ENCODE data around the gene SPATA2L. TPM values are rescaled to one million over a fixed set of nuclear protein-coding genes. Genes with fewer than 3 reads are reported as not detected.

The SPATA2L gene
- total RNA-seq, 5 donors from 2014 or later (not counting 1 experiment from before 2014, with no cell fraction given) = 14.4 to 24.9 (median 15.9) TPM

DNA sequence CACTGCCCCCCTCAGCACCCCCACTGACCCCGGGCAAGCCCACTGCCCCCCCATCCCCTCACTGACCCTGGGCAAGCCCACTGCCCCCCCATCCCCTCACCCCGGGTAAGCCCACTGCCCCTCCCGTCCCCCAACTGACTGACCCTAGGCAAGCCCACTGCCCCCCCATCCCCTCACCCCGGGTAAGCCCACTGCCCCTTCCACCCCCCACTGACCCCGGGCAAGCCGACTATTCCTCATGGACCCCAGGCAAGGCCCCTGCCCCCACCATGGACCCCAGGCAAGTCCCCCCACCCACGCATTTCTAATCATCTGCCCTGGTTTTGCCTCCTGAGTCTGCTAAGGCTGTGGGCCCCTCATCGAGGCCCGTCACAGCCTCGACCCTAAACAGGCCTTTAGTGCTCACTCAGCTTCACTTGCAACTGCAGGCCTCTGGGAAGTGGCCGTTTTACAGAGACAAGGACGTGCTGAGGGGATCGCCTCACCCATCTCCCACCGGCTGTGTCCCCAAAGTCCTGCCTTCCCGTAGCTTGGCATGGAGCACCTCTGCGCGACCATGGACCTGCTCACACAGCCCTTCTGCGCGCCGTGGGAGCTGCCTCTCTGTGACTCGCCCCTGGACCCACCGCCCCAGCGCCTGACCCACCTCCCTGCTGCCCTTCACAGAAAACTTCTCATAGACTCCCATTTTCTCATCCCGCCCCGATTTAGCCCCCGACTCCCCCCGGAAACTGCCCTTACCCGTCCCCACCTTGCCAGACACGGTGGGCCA, 15.6 kb upstream of the SPATA2L start:
- peaks cover 11 to 19% (median 16%) of the 10 kb centered on the region in 3 donors for H3K4me1 Mint-ChIP-seq
- H3K27ac Mint-ChIP-seq = no peak overlapping the region
- no peak for DNase-seq
- no peak overlapping the region for H3K4me3 Mint-ChIP-seq
- H3K27me3 Mint-ChIP-seq = no peaks in the 10 kb centered on the region
- Histone ChIP-seq H3K9me3 (no peaks in the 10 kb centered on the region), H3K27ac (ENCODE audit: low read length) (no peak overlapping the region), H3K4me3 (ENCODE audit: control insufficient read depth in 1 of 2, extremely low read depth in 1 of 2, low read length in 1 of 2) (no peak overlapping the region), H3K27me3 (replicated peaks in 1 of 2; ENCODE audit: control insufficient read depth in 2 of 2, extremely low read depth in 1 of 2, insufficient read depth in 2 of 2, low read length in 1 of 2) (peaks cover 0 to 7% of the 10 kb centered on the region in 2 experiments), H3K4me1 (ENCODE audit: control insufficient read depth in 1 of 2, extremely low read depth in 1 of 2, insufficient read depth in 2 of 2, low read length in 2 of 2) (peaks cover 2 to 17% of the 10 kb centered on the region in 2 experiments), H3K36me3 (ENCODE audit: control insufficient read depth in 2 of 2, extremely low read depth in 1 of 2, insufficient read depth in 1 of 2, low read length in 1 of 2) (no peaks in the 10 kb centered on the region)
- H3K36me3 Mint-ChIP-seq = no peaks in the 10 kb centered on the region
- POLR2A ChIA-PET = interaction anchor here (0.5 to 0.6 kb wide), 2 partner anchors 38 to 45 kb away, joined by 3 to 5 read pairs; no protein-coding TSS in a partner anchor
- ATAC-seq (replicated peaks in 1 of 4) = no peak
- no peaks in the 10 kb centered on the region for H3K9me3 Mint-ChIP-seq
- CTCF ChIA-PET = no interaction called here
- 94% methylated on average over 17 of the region's 29 CpGs for WGBS (ENCODE audit: insufficient coverage)

DNA sequence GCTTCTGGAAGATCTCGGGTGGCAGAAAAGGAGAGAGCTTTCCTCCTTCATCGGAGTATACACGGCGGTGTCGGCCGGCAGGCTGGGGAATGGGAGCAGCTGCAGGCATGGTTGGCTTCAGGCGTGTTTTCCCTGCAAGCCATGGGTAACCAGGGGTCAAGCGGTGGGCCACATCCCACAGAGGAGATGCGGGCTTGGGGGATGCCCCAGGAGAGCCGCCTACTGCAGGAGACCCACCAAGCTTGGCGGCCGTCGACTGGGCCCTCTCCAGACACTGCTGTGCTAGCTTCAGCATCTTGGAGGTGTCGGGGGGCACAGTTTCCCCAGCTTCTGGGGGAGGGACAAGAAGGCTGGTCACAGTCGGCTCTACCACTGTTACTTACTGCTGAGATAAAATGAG, 15.0 kb upstream of the SPATA2L start:
- POLR2A ChIA-PET = interaction anchor here (0.5 to 0.6 kb wide), 3 partner anchors 38 to 69 kb away, joined by 3 to 6 read pairs (median 5); no protein-coding TSS in a partner anchor
- Histone ChIP-seq H3K4me1 (ENCODE audit: control insufficient read depth in 1 of 2, extremely low read depth in 1 of 2, insufficient read depth in 2 of 2, low read length in 2 of 2) (peaks cover 2 to 24% of the 10 kb centered on the region in 2 experiments), H3K27ac (ENCODE audit: low read length) (no peak overlapping the region), H3K9me3 (no peaks in the 10 kb centered on the region), H3K36me3 (ENCODE audit: control insufficient read depth in 2 of 2, extremely low read depth in 1 of 2, insufficient read depth in 1 of 2, low read length in 1 of 2) (no peaks in the 10 kb centered on the region), H3K4me3 (ENCODE audit: control insufficient read depth in 1 of 2, extremely low read depth in 1 of 2, low read length in 1 of 2) (no peak overlapping the region), H3K27me3 (replicated peaks in 1 of 2; ENCODE audit: control insufficient read depth in 2 of 2, extremely low read depth in 1 of 2, insufficient read depth in 2 of 2, low read length in 1 of 2) (peaks cover 0 to 9% of the 10 kb centered on the region in 2 experiments)
- CTCF ChIA-PET = interaction anchor here (0.5 to 0.6 kb wide), 2 partner anchors 20 to 32 kb away, joined by 3 to 4 read pairs; no protein-coding TSS in a partner anchor
- Mint-ChIP-seq H3K27ac (no peak overlapping the region), H3K27me3 (no peaks in the 10 kb centered on the region), H3K36me3 (no peaks in the 10 kb centered on the region), H3K9me3 (no peaks in the 10 kb centered on the region), H3K4me3 (no peak overlapping the region), H3K4me1 (peaks cover 11 to 19% (median 16%) of the 10 kb centered on the region in 3 donors)
- ATAC-seq (replicated peaks in 1 of 4) (no peak), DNase-seq (no peak)
- WGBS (ENCODE audit: insufficient coverage) = 98% methylated on average over 12 of the region's 15 CpGs

DNA sequence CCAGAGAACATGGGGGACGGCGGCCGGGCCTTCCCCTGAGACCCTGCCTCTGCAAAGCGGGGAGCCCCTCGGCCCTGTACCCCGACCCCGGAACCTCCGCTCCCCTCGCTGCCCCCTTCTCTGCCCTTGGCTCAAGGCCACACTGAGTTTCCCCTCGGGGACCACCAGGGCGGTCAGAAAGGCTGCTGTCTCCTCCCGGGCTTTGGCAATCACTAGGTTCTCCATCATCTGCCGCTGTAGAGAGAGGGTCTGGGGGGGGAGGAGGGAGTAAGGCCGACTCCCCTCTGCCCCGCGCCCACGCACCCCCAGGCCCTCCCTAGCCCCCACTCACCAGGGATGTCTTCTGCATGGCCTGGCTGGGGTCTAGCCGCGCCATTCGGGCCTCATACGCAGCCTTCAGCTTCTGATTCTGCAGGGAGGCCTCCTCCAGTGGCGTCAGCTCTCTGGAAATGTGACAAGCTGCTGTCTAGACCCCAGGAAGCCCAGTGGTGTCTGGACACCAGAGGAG, 10.8 kb upstream of the SPATA2L start:
- H3K4me3 ChIP-seq (ENCODE audit: control insufficient read depth in 1 of 2, extremely low read depth in 1 of 2, low read length in 1 of 2) = peak overlapping the region; percentile 48 to 55
- Mint-ChIP-seq H3K27ac (no peak overlapping the region), H3K4me3 (peak overlapping the region; percentile 49 to 64 (median 53)), H3K27me3 (no peaks in the 10 kb centered on the region), H3K36me3 (no peaks in the 10 kb centered on the region), H3K4me1 (peaks cover 0 to 7% (median 3%) of the 10 kb centered on the region in 3 donors), H3K9me3 (no peaks in the 10 kb centered on the region)
- H3K4me1 ChIP-seq (ENCODE audit: control insufficient read depth in 1 of 2, extremely low read depth in 1 of 2, insufficient read depth in 2 of 2, low read length in 2 of 2) = peaks cover 0 to 20% of the 10 kb centered on the region in 2 experiments
- H3K27ac ChIP-seq (ENCODE audit: low read length) = no peak overlapping the region
- H3K36me3 ChIP-seq (ENCODE audit: control insufficient read depth in 2 of 2, extremely low read depth in 1 of 2, insufficient read depth in 1 of 2, low read length in 1 of 2) = no peaks in the 10 kb centered on the region
- ChIA-PET POLR2A (no interaction called here), CTCF (interaction anchor here in 1 of 2 donors (0.5 to 1.0 kb wide), 2 partner anchors 12 to 134 kb away, joined by 3 to 4 read pairs; no protein-coding TSS in a partner anchor)
- no peak for ATAC-seq (replicated peaks in 1 of 4)
- WGBS (ENCODE audit: insufficient coverage) = 30% methylated on average over 12 of the region's 22 CpGs
- no peaks in the 10 kb centered on the region for H3K9me3 ChIP-seq
- DNase-seq = no peak
- H3K27me3 ChIP-seq (replicated peaks in 1 of 2; ENCODE audit: control insufficient read depth in 2 of 2, extremely low read depth in 1 of 2, insufficient read depth in 2 of 2, low read length in 1 of 2) = peaks cover 0 to 9% of the 10 kb centered on the region in 2 experiments

DNA sequence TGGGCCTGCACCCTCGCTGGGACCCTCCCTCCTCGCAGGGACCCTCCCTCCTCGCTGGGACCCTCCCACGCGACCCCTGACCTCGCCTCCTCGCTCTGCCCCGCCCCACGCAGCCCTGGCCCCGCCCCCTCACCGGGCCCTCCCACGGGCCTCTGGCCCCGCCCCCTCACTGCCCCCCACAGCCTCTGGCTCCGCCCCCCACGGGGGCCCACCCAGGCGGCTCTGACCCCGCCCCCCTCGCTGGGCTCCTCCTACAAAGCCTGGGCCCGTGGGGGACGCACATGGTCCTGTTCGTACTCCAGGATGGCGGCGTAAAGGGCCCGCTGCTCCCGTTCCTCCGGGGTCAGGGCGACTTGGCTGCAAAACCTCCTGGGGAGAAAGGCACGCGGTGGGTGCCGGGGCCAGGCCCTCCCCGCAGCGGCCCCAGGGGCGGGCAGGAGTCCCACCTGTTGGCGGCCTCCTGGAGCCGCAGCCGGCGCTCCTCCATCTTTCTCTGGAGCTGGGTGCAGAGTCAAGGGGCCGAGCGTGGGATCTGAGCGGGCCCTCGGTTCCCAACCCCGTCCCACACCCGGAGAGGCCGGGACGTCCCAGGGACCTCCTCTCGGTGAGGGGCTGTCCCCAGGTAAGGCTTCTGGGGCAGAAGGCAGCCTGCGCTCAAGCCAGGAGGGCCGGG, 10.2 kb upstream of the SPATA2L start:
- DNase-seq = peak in 34 of 35 experiments; percentile 23 to 81 (median 57)
- Histone ChIP-seq H3K27me3 (replicated peaks in 1 of 2; ENCODE audit: control insufficient read depth in 2 of 2, extremely low read depth in 1 of 2, insufficient read depth in 2 of 2, low read length in 1 of 2) (peaks cover 0 to 9% of the 10 kb centered on the region in 2 experiments), H3K36me3 (ENCODE audit: control insufficient read depth in 2 of 2, extremely low read depth in 1 of 2, insufficient read depth in 1 of 2, low read length in 1 of 2) (no peaks in the 10 kb centered on the region), H3K4me1 (ENCODE audit: control insufficient read depth in 1 of 2, extremely low read depth in 1 of 2, insufficient read depth in 2 of 2, low read length in 2 of 2) (peaks cover 0 to 20% of the 10 kb centered on the region in 2 experiments), H3K27ac (ENCODE audit: low read length) (no peak overlapping the region), H3K9me3 (no peaks in the 10 kb centered on the region), H3K4me3 (ENCODE audit: control insufficient read depth in 1 of 2, extremely low read depth in 1 of 2, low read length in 1 of 2) (peak overlapping the region; percentile 48 to 55)
- ATAC-seq (replicated peaks in 1 of 4) = peak; percentile 83 to 89 (median 89)
- ChIA-PET POLR2A (no interaction called here), CTCF (interaction anchor here (0.5 to 1.1 kb wide), 2 partner anchors 81 to 133 kb away, joined by 3 to 4 read pairs; no protein-coding TSS in a partner anchor)
- under 1% methylated on average over 30 of the region's 48 CpGs for WGBS (ENCODE audit: insufficient coverage)
- Mint-ChIP-seq H3K36me3 (no peaks in the 10 kb centered on the region), H3K9me3 (no peaks in the 10 kb centered on the region), H3K27me3 (no peaks in the 10 kb centered on the region), H3K4me1 (peaks cover 0 to 7% (median 3%) of the 10 kb centered on the region in 3 donors), H3K4me3 (peak overlapping the region; percentile 53 to 64 (median 61)), H3K27ac (no peak overlapping the region)

DNA sequence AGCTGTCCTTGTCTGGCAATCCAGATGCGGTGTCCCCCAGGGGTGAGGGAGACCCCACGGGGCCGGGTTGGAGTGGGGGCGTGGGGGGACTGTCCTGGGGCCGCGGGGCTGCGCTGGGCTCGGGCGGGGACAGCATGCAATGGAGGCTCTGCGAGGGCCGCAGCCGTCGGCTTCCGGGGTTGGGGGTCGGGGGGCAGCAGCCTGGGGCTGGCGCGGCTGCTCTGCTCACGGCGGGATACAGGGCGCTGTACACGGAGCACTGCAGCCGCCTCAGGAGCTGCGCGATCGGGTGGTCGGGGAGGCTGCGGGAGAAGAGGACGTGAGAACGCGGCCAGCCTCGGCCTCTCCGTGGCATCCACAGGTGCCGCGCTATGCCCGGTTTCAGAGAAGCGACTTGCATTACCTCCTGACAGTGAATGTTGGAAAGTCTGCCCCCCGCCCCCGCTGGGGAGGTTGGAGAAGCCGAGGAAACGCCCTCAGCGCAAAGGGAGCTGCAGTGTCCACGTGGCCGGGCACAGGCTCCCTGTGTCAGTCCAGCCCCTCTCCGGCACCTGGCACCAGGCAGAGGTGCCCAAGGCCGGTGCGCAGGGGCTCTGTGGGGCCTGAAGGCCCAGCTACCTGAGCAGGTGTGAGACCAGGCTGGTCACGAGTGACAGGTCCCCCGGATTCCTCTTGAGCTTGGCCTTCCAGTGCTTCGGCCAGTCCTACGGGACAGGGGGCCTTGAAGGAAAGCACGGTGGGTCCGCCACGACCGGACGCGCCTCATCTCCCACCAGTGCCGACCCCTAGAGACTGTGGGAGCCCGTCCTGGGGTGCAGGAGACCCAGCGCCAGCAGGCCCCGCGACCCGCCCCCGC, 9.4 kb upstream of the SPATA2L start:
- no peaks in the 10 kb centered on the region for H3K36me3 Mint-ChIP-seq
- Histone ChIP-seq H3K36me3 (ENCODE audit: control insufficient read depth in 2 of 2, extremely low read depth in 1 of 2, insufficient read depth in 1 of 2, low read length in 1 of 2) (no peaks in the 10 kb centered on the region), H3K9me3 (no peaks in the 10 kb centered on the region), H3K27me3 (replicated peaks in 1 of 2; ENCODE audit: control insufficient read depth in 2 of 2, extremely low read depth in 1 of 2, insufficient read depth in 2 of 2, low read length in 1 of 2) (peaks cover 0 to 9% of the 10 kb centered on the region in 2 experiments), H3K4me3 (ENCODE audit: control insufficient read depth in 1 of 2, extremely low read depth in 1 of 2, low read length in 1 of 2) (no peak overlapping the region), H3K27ac (ENCODE audit: low read length) (no peak overlapping the region), H3K4me1 (ENCODE audit: control insufficient read depth in 1 of 2, extremely low read depth in 1 of 2, insufficient read depth in 2 of 2, low read length in 2 of 2) (peaks cover 0 to 25% of the 10 kb centered on the region in 2 experiments)
- DNase-seq = no peak
- ATAC-seq (replicated peaks in 1 of 4) = peak in 2 of 4 experiments; percentile 3 to 11
- no peak overlapping the region for H3K4me3 Mint-ChIP-seq
- POLR2A ChIA-PET = no interaction called here
- peaks cover 3 to 10% (median 9%) of the 10 kb centered on the region in 3 donors for H3K4me1 Mint-ChIP-seq
- no peaks in the 10 kb centered on the region for H3K27me3 Mint-ChIP-seq
- H3K9me3 Mint-ChIP-seq = no peaks in the 10 kb centered on the region
- WGBS (ENCODE audit: insufficient coverage) = 93% methylated on average over 55 of the region's 63 CpGs
- CTCF ChIA-PET = interaction anchor here in 1 of 2 donors (1.1 kb wide), 1 partner anchor 82 kb away, joined by 3 read pairs; no protein-coding TSS in a partner anchor
- H3K27ac Mint-ChIP-seq = no peak overlapping the region
